CD4-positive, alpha-beta T cell treated with Interleukin-21 for 1 hour (primary cell): ENCODE results near the gene TMEM184A.
A peak's percentile ranks its signal among the peaks of the same experiment; 100 is the strongest.
"Not testable (repeated sequence)": the region's sequence is repeated elsewhere in the genome, so short reads cannot be mapped to it uniquely, and the experiment has no call there.

Source experiments
- DNase-seq: peaks from one replicate; pipeline ENCODE4 v3.0.0-alpha.2; 2020

Gene TMEM184A

GRCh38 chr7:1520539-1521234 lies 35.3 kb downstream of the TMEM184A start:
- no peak for DNase-seq

DNA sequence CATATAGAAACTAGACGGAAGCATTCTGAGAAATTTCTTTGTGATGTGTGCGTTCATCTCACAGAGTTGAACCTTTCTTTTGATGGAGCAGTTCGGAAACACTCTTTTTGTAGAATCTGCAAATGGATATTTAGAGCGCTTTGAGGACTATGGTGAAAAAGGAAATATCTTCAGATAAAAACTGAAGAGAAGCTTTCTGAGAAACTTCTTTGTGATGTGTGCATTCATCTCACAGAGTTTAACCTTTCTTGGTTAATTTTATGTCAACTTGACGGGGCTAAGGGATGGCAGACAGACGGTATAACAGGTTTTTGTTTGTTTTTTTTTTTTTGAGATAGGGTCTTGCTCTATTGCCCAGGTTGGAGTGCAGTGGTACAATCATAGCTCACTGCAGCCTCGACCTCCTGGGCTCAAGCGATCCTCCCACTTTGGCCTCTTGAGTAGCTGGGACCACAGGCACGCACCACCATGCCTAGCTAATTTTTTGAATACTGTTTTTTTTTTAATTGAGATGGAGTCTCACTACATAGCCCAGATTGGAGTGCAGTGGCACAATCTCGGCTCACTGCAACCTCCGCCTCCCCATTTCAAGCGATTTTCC lies 36.6 kb downstream of the TMEM184A start:
- not testable (repeated sequence) for DNase-seq

- DNase-seq = no peak
These were observed 39.3 kb downstream of the TMEM184A start for GRCh38 chr7:1516586-1517251.

- DNase-seq = not testable (repeated sequence)
These were observed 40.5 kb downstream of the TMEM184A start for GRCh38 chr7:1515509-1515967.

- no peak for DNase-seq
These were observed 41.0 kb downstream of the TMEM184A start for GRCh38 chr7:1514995-1515401.

GRCh38 chr7:1514407-1514806 lies 41.6 kb downstream of the TMEM184A start:
- no peak for DNase-seq

GRCh38 chr7:1513657-1514095 lies 42.3 kb downstream of the TMEM184A start:
- DNase-seq = no peak

GRCh38 chr7:1512781-1513656 lies 43.0 kb downstream of the TMEM184A start:
- peak; percentile 44 for DNase-seq

- DNase-seq = no peak
These were observed 44.3 kb downstream of the TMEM184A start for GRCh38 chr7:1511444-1512422.

- DNase-seq = no peak
These were observed 45.2 kb downstream of the TMEM184A start for GRCh38 chr7:1510780-1511154.

GRCh38 chr7:1509226-1509625 lies 46.8 kb downstream of the TMEM184A start:
- no peak for DNase-seq

- DNase-seq = no peak
These were observed 47.7 kb downstream of the TMEM184A start for GRCh38 chr7:1508277-1508758.

DNA sequence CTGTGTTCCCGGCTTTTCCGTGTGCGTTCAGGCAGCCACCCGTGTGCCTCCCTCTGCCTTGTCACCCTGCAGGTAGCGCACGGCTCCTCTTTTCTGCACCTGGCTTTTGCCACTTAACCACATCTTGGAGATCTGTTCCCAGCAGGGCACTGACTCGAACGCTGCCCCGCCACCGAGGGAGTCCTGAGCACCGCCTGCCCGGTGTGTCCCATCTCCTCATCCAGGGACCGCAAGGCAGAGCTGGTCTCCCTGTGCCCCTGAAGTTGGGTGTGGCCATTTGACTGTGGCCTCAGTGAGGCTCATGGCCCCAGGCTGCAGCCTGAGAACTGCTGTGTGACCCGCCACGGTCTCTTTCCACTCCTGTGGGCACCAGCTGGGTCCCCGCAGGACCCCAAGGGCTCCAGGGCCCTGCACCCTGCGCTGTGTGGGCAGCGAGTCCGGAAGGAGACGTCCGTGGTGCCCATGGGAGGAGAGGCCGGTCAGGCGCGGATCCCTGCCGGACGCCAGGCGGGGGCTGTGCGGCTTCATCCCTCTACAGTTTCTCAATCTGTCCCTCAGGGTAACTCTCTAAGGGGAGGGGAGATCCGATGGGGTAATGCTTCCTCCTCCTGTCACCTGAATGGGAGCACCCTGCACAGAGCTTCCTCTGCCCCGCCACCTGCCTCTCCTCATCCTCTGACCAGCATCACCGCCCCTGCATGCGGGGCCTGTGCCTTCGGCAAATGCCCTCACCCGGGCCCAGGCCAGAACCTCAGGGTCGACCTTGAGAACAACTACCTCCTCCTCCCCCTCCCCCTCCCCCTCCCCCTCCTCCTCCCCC lies 50.1 kb downstream of the TMEM184A start:
- DNase-seq = no peak

GRCh38 chr7:1503816-1504775 lies 51.9 kb downstream of the TMEM184A start, which contains the start of gene INTS1:
Gene INTS1, minus strand, starts transcription at chr7:1504389. Its CDS starts 429 bp downstream, at chr7:1503960.
- DNase-seq = peak; percentile 91

DNA sequence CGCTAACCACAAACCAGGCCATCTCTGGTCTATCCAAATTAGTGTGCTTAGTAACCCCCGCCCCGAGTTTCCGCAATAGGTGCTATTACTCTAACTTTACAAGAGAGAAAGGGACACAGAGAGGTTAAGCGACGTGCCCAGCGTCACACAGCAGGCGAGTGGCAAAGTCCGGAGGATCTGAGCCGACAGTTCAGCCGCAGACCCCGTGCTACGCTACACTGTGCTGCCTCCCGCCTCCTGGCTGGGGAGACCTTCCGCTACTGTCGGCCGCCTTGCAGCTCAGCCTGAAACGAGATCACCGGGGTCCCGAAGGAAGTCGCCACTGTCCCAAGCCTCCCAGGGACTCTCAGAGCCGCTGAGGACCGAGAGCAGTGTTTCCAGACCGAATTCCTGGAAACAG lies 52.6 kb downstream of the TMEM184A start:
- no peak for DNase-seq

GRCh38 chr7:1502845-1503244 lies 53.2 kb downstream of the TMEM184A start:
- DNase-seq = no peak

- DNase-seq = no peak
These were observed 54.3 kb downstream of the TMEM184A start for GRCh38 chr7:1501487-1502270.

DNA sequence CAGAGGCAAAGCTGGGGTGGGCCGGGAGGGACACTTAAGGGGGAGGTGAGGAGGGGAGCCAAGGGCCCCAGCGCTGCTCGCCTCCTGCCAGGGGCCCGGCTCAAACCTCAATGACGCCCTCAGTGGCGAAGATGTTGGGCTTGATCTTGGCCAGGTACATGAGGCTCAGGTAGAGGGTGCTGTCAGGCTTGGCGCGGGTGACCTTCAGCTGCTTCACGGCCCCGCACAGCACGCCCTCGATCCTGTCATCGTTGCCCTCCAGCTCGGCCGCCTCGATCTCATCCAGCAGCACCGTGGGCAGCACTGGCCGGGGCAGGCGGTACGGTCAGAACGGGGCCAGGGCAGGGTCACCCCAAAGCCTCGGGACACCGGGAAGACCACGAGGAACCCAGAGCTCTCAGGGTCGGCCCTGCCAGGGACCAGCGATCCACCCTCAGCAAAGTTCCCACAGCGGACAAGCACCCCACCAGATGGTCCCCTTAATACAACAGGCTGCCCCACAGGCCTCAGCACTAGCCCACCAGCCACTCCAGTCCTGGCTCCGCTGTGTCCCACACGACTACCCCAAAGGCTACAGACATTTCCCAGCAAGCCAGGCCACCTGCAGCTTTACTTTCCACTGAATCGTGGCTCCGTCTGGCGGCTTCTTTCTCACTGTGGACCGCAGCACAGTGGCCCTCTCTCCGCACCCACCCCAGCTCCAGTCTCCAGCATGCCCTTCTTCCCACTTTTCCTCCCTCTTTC lies 55.8 kb downstream of the TMEM184A start:
- DNase-seq = no peak
